ENCODE measurements around the gene ADAMTS9.

The ADAMTS9 gene

DNA sequence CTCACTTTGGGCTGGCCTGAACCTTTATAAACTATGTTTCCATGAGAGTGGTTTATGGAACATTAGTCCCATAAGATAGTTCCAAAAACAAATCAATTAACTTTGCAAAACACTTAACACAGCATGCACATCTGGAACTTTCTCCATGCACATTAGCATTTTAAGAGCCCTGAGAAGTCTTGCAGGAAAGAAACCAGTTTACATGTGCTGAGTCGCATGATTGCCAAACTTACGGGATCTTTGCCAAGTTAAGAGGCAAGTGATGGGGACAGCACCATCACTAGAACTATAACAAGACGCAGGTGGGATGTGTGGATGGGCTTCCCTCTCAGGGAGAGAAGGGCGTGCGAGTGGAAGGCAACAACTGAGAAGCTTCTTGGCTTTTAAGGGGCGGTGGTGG lies 20.7 kb downstream of the ADAMTS9 start:
- no peak overlapping the region for H3K9ac ChIP-seq (ENCODE audit: low read depth, low read length)
- H3K27me3 ChIP-seq (ENCODE audit: control insufficient read depth, insufficient read depth, low read length): no peaks in the 10 kb centered on the region
- peaks cover 2% of the 10 kb centered on the region for H3K4me1 ChIP-seq (ENCODE audit: control insufficient read depth, insufficient read depth, low read length)
- no peaks in the 10 kb centered on the region for H3K36me3 ChIP-seq (ENCODE audit: control insufficient read depth, insufficient read depth, low read length)
- H3K4me3 ChIP-seq (ENCODE audit: low read depth, low read length): no peak overlapping the region
- no peaks in the 10 kb centered on the region for H3K9me3 ChIP-seq (ENCODE audit: control insufficient read depth, insufficient read depth, low read length)

DNA sequence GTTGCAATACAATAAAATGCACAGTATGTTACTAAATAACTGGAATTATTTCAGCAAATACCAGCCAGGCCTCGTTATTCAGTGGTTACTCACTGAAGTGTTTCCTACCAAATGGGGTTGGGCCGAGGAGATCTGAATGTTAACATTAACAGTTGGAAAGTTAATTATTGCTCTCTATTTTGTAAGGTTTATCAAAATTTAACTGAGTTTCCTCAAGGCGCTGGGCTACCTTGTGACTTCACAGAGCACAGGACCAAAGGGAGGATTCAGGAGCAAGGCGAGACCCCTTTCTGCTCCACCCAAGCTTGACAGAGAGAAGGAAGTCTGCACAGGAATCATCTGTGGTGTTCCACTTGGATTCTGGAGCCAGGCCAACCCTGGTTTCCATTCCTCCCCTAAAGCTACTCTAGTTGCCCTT lies 21.6 kb downstream of the ADAMTS9 start:
- H3K4me3 ChIP-seq (ENCODE audit: low read depth, low read length): no peak overlapping the region
- H3K27me3 ChIP-seq (ENCODE audit: control insufficient read depth, insufficient read depth, low read length): no peaks in the 10 kb centered on the region
- H3K4me1 ChIP-seq (ENCODE audit: control insufficient read depth, insufficient read depth, low read length): peaks cover 2% of the 10 kb centered on the region

DNA sequence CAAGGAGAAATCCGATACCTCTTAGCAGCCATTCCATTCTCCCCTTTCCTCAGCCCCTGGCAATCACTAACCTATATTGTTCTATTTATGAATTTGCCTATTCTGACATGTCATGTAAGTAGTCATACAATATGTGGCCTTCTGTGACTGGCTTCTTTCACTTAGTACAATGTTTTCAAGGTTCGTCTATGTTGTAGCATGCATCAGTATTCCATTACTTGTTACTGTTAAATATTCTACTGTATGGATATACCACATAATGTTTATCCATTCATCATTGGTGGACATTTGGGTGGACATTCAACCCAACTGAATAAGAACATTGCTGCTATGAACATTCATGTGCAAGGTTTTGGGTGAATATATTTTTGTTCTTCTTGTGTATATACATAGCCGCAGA lies 23.4 kb downstream of the ADAMTS9 start:
- no peaks in the 10 kb centered on the region for H3K27me3 ChIP-seq (ENCODE audit: control insufficient read depth, insufficient read depth, low read length)
- no peaks in the 10 kb centered on the region for H3K36me3 ChIP-seq (ENCODE audit: control insufficient read depth, insufficient read depth, low read length)
- H3K4me3 ChIP-seq (ENCODE audit: low read depth, low read length): no peak overlapping the region
- no peaks in the 10 kb centered on the region for H3K9me3 ChIP-seq (ENCODE audit: control insufficient read depth, insufficient read depth, low read length)
- peaks cover 2% of the 10 kb centered on the region for H3K4me1 ChIP-seq (ENCODE audit: control insufficient read depth, insufficient read depth, low read length)
- no peak overlapping the region for H3K9ac ChIP-seq (ENCODE audit: low read depth, low read length)

More for the DNA sequence above, 21.6 kb downstream of the ADAMTS9 start:
- Histone ChIP-seq H3K9ac (ENCODE audit: low read depth, low read length) (no peak overlapping the region), H3K36me3 (ENCODE audit: control insufficient read depth, insufficient read depth, low read length) (no peaks in the 10 kb centered on the region), H3K9me3 (ENCODE audit: control insufficient read depth, insufficient read depth, low read length) (no peaks in the 10 kb centered on the region)

DNA sequence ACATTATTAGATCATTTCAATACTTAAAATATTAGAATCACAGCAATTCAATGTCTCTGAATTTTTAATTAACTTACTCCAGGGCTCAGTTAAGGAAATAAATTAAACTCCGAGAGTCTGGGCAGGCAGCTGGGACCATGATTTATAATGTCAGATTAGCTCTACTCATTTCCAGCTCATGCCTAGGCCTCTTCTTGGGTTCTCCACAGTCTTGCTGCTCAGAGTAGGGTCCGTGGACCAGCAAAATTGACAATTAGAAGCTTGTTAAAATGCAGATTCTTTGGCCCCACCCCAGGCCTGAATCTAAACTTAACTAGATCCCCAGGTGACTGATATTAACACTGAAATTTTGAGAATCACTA lies 28.2 kb downstream of the ADAMTS9 start:
- Histone ChIP-seq H3K9ac (ENCODE audit: low read depth, low read length) (no peak overlapping the region), H3K4me3 (ENCODE audit: low read depth, low read length) (no peak overlapping the region), H3K9me3 (ENCODE audit: control insufficient read depth, insufficient read depth, low read length) (no peaks in the 10 kb centered on the region), H3K27me3 (ENCODE audit: control insufficient read depth, insufficient read depth, low read length) (no peaks in the 10 kb centered on the region), H3K36me3 (ENCODE audit: control insufficient read depth, insufficient read depth, low read length) (no peaks in the 10 kb centered on the region), H3K4me1 (ENCODE audit: control insufficient read depth, insufficient read depth, low read length) (no peaks in the 10 kb centered on the region)

DNA sequence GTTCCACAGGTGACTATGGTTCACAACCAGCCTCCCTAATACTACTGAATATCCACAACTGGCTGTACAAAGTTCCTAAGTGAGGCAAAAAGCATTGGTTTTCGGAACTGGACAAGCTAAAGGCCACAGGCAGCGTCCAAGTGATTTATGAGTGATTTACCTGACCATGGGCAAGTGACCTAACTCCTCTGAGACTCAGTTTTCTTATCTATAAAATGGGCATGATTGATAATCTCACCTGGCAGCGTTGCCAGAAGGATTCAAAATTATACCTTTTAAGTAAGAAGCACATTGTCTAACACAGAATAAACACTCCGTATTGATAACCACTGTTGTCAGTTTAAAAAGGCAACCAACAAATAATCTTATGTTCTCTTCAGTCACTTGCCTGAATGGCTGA lies 29.8 kb downstream of the ADAMTS9 start:
- H3K27me3 ChIP-seq (ENCODE audit: control insufficient read depth, insufficient read depth, low read length): no peaks in the 10 kb centered on the region
- no peaks in the 10 kb centered on the region for H3K36me3 ChIP-seq (ENCODE audit: control insufficient read depth, insufficient read depth, low read length)
- H3K9me3 ChIP-seq (ENCODE audit: control insufficient read depth, insufficient read depth, low read length): no peaks in the 10 kb centered on the region
- H3K9ac ChIP-seq (ENCODE audit: low read depth, low read length): no peak overlapping the region
- no peak overlapping the region for H3K4me3 ChIP-seq (ENCODE audit: low read depth, low read length)
- no peaks in the 10 kb centered on the region for H3K4me1 ChIP-seq (ENCODE audit: control insufficient read depth, insufficient read depth, low read length)

DNA sequence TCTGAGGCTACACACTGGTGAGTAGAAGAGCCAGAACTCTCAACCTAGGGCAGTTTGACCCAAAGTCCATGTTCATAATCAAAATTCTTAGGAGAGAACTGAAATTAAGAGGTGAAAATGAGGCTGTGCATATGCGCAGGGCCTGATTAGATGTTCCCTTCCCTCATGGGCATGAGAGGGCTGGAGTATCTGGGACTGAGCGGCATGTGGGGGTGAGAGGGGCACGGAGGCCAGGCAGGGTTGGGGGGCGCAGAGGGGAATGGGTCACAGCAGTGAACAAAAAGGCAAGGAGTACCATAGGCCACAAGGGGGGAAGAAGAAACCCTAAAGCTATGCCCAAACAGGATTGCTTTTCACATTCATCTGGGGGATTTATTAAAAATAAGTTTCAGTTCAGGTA lies 31.3 kb downstream of the ADAMTS9 start:
- Histone ChIP-seq H3K36me3 (ENCODE audit: control insufficient read depth, insufficient read depth, low read length) (no peaks in the 10 kb centered on the region), H3K9ac (ENCODE audit: low read depth, low read length) (no peak overlapping the region), H3K9me3 (ENCODE audit: control insufficient read depth, insufficient read depth, low read length) (no peaks in the 10 kb centered on the region), H3K4me1 (ENCODE audit: control insufficient read depth, insufficient read depth, low read length) (no peaks in the 10 kb centered on the region), H3K27me3 (ENCODE audit: control insufficient read depth, insufficient read depth, low read length) (no peaks in the 10 kb centered on the region), H3K4me3 (ENCODE audit: low read depth, low read length) (no peak overlapping the region)

DNA sequence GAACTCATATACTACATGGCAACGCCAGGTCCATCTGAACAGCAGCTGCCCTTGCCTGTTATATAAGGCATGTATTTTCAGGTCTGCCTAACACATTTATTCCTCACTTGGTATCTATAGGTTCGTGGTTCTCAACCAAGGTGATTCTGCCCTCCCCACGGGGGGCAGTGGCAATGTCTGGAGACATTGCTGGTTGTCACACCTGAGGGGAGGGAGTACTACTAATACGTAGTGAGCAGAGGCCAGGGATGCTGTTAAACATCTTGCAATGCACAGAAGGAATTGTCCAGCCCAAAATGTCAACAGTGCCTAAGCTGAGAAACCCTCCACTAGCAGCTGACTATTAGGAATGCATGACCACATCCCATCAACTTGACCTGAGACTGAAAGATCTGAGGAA lies 32.6 kb downstream of the ADAMTS9 start:
- Histone ChIP-seq H3K4me3 (ENCODE audit: low read depth, low read length) (no peak overlapping the region), H3K27me3 (ENCODE audit: control insufficient read depth, insufficient read depth, low read length) (no peaks in the 10 kb centered on the region), H3K4me1 (ENCODE audit: control insufficient read depth, insufficient read depth, low read length) (no peaks in the 10 kb centered on the region), H3K36me3 (ENCODE audit: control insufficient read depth, insufficient read depth, low read length) (no peaks in the 10 kb centered on the region), H3K9ac (ENCODE audit: low read depth, low read length) (no peak overlapping the region), H3K9me3 (ENCODE audit: control insufficient read depth, insufficient read depth, low read length) (no peaks in the 10 kb centered on the region)

DNA sequence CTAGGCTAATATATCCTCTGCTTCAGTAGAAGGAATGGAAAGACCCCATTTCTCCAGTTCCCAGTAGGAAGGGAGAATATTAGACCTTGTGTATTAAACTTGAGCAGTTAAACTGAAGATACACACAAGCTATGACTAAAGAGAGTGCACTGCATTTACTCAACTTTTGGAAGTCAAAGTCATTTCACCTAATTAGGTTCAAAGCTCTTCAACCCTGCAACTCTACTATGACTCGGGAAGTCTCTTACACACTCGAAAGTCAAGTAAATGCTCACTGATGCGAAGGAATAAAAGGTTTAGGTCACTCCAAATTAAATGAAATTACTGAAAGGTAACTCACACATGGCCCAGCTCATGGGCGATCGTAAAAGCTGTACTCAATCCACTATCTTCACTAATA lies 33.8 kb downstream of the ADAMTS9 start:
- Histone ChIP-seq H3K36me3 (ENCODE audit: control insufficient read depth, insufficient read depth, low read length) (no peaks in the 10 kb centered on the region), H3K9ac (ENCODE audit: low read depth, low read length) (no peak overlapping the region), H3K9me3 (ENCODE audit: control insufficient read depth, insufficient read depth, low read length) (no peaks in the 10 kb centered on the region), H3K27me3 (ENCODE audit: control insufficient read depth, insufficient read depth, low read length) (no peaks in the 10 kb centered on the region), H3K4me3 (ENCODE audit: low read depth, low read length) (no peak overlapping the region), H3K4me1 (ENCODE audit: control insufficient read depth, insufficient read depth, low read length) (no peaks in the 10 kb centered on the region)

DNA sequence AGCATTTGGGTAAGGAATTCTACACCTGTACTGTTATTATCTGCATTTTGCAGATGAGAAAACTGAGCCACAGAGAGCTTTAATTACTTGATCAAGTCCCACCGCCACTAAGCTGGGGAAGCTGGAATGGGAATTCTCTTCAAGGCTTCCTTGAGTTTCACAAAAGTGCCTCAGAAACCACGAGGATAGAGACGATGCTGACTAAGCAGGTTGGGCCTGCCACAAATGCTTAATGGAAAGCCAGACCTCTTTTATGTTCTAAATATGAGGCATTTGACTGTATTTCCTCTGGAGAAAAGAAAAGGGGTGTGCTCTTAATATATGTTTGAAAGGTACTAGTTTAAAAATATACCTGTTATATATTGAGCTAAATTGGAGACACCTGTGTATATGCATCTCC lies 34.7 kb downstream of the ADAMTS9 start:
- Histone ChIP-seq H3K27me3 (ENCODE audit: control insufficient read depth, insufficient read depth, low read length) (no peaks in the 10 kb centered on the region), H3K4me1 (ENCODE audit: control insufficient read depth, insufficient read depth, low read length) (no peaks in the 10 kb centered on the region), H3K36me3 (ENCODE audit: control insufficient read depth, insufficient read depth, low read length) (no peaks in the 10 kb centered on the region), H3K4me3 (ENCODE audit: low read depth, low read length) (no peak overlapping the region), H3K9ac (ENCODE audit: low read depth, low read length) (no peak overlapping the region), H3K9me3 (ENCODE audit: control insufficient read depth, insufficient read depth, low read length) (no peaks in the 10 kb centered on the region)

DNA sequence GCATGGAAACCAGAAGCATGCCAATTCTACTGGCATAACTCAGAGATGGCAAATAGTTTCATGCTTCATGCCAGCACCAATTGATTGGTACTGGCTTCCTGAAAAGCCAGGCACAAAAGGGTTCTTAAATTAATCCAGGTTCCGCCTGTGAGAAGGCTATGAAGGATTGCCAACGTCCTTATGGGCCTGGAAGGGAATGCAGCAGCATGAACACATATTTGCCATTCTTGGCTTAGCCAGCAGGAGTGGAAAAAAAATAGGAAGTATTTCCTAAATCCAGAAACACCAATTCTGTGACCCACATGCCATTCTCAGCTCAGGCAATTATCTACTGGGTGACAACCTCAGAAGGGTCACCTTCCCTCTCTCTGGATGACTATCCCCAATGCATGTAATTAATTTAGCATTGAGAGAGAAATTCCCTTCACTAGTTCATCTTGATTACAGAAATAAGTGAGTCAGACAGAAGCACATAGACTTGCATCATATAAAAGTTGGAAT lies 36.0 kb downstream of the ADAMTS9 start:
- no peak overlapping the region for H3K9ac ChIP-seq (ENCODE audit: low read depth, low read length)
- H3K27me3 ChIP-seq (ENCODE audit: control insufficient read depth, insufficient read depth, low read length): no peaks in the 10 kb centered on the region
- no peak overlapping the region for H3K4me3 ChIP-seq (ENCODE audit: low read depth, low read length)
- H3K36me3 ChIP-seq (ENCODE audit: control insufficient read depth, insufficient read depth, low read length): no peaks in the 10 kb centered on the region
- H3K4me1 ChIP-seq (ENCODE audit: control insufficient read depth, insufficient read depth, low read length): no peaks in the 10 kb centered on the region
- no peaks in the 10 kb centered on the region for H3K9me3 ChIP-seq (ENCODE audit: control insufficient read depth, insufficient read depth, low read length)

DNA sequence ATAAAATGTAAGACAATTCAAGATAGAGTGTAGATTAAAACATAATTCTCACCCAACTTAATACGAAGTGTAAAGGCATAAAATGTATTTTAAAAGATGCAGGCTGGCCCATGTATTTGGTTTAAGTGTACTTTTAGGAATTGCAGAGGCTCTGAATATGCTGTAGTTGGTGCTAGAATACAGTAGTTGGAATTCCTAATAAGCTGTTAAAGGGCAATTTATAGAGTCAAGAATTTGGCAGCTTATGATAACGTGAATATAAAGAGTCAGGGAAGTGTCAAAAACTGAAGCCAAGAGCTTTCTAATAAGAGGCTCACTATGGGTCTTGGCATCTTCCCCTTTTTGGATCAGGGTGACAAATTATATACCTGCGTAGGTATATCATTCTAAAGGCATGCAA lies 36.5 kb downstream of the ADAMTS9 start:
- no peaks in the 10 kb centered on the region for H3K9me3 ChIP-seq (ENCODE audit: control insufficient read depth, insufficient read depth, low read length)
- no peak overlapping the region for H3K9ac ChIP-seq (ENCODE audit: low read depth, low read length)
- H3K4me1 ChIP-seq (ENCODE audit: control insufficient read depth, insufficient read depth, low read length): no peaks in the 10 kb centered on the region
- no peaks in the 10 kb centered on the region for H3K36me3 ChIP-seq (ENCODE audit: control insufficient read depth, insufficient read depth, low read length)
- H3K27me3 ChIP-seq (ENCODE audit: control insufficient read depth, insufficient read depth, low read length): no peaks in the 10 kb centered on the region
- no peak overlapping the region for H3K4me3 ChIP-seq (ENCODE audit: low read depth, low read length)

DNA sequence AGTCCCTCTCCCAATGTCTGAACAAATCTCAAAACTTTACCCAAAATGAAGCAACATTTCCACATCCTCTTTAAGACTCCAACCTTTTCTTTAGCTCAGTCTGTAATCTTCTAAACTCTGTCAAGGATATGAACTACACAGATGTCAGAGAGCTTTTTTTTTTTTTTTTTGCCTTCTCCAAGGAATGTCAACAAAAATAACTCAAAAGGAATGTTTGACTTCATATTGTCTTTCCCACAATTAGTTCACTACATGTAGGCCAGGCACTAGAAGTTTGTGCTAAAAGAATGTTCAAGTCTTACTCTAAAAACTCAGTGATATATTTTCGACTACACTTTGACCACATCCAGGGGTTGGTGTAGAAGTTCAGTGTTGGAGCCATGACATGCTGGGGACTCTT lies 37.1 kb downstream of the ADAMTS9 start:
- Histone ChIP-seq H3K4me3 (ENCODE audit: low read depth, low read length) (no peak overlapping the region), H3K4me1 (ENCODE audit: control insufficient read depth, insufficient read depth, low read length) (no peaks in the 10 kb centered on the region), H3K9ac (ENCODE audit: low read depth, low read length) (no peak overlapping the region), H3K9me3 (ENCODE audit: control insufficient read depth, insufficient read depth, low read length) (no peaks in the 10 kb centered on the region), H3K27me3 (ENCODE audit: control insufficient read depth, insufficient read depth, low read length) (no peaks in the 10 kb centered on the region), H3K36me3 (ENCODE audit: control insufficient read depth, insufficient read depth, low read length) (no peaks in the 10 kb centered on the region)
